Psoas muscle (tissue), 8 donors: ENCODE results near the gene ZNF343. TPM values are rescaled to one million over a fixed set of nuclear protein-coding genes. Genes with fewer than 3 reads are reported as not detected.
A peak's percentile ranks its signal among the peaks of the same experiment; 100 is the strongest.

ENCODE experiments used
- ATAC-seq, 4 donors: fragments of 200-7000 bp; cut with Tn5 transposase; one replicate each; pipeline ENCODE4 v1.9.1; 2020; ENCODE audit warnings: moderate library complexity in 3 of 4, mild to moderate bottlenecking in 2 of 4
- DNase-seq, 2 donors: peaks; one replicate each; pipeline ENCODE4 v3.0.0-alpha.2; 2020
- H3K27ac ChIP-seq: fragments of 200-600 bp; one replicate; pipeline ENCODE4 v1.8.0; 2022
- H3K27me3 ChIP-seq, 3 donors: fragments of 200-600 bp in 1 of 3; one replicate each; pipeline versions ENCODE4 v1.6.1 to v1.8.0; 2013 to 2022; ENCODE audit warnings: low read length in 2 of 3, mild to moderate bottlenecking in 2 of 3, moderate library complexity in 1 of 3; ENCODE audit not compliant: insufficient read depth in 3 of 3
- H3K36me3 ChIP-seq, 2 donors: fragments of 200-600 bp in 1 of 2; one replicate each; pipeline versions ENCODE4 v1.6.1 to v1.8.0; 2013 to 2022; ENCODE audit warnings: low read depth in 1 of 2, mild to moderate bottlenecking in 1 of 2, moderate library complexity in 1 of 2; ENCODE audit not compliant: insufficient read depth in 1 of 2
- H3K4me1 ChIP-seq: fragments of 200-600 bp; one replicate; pipeline ENCODE4 v1.8.0; 2022
- H3K4me3 ChIP-seq: fragments of 200-600 bp; one replicate; pipeline ENCODE4 v1.8.0; 2022; ENCODE audit warnings: mild to moderate bottlenecking
- H3K9me3 ChIP-seq: fragments of 200-600 bp; one replicate; pipeline ENCODE4 v1.8.0; 2022
- WGBS, 3 donors: extraction: QIAGEN DNeasy Blood & Tissue Kit; methylation state at CpG; one replicate each; pipeline versions ENCODE4 v1.1.6 to v1.1.7; 2013; 5-methylcytosine and 5-hydroxymethylcytosine counted together
- intact Hi-C, 2 donors: fragments of 100-400 bp; cut with DNase I; formaldehyde crosslinking; loops; one replicate each; pipeline versions ENCODE4 v1.11.0 to v1.14.2; 2022
- polyA plus RNA-seq, 3 donors: library from polyadenylated mRNA; stranded (reverse); fragments of 200-250 nt; gene quantifications; one replicate each; pipeline ENCODE4 v1.2.3, GENCODE V29; 2013
- total RNA-seq, 4 donors: library from RNA; stranded (reverse); fragmentation: NEBNext Ultra II Directional in 2 of 4; extraction: Animal tissue kit (Norgen Biotek cat#: 25700) in 2 of 4; gene quantifications; one replicate each; pipeline versions ENCODE4 v1.2.1 to v1.2.4, GENCODE V29; 2021 to 2023
- TF ChIP-seq, protein P1 (sequence below): fragments of 200-600 bp; IDR thresholded peaks from one replicate; pipeline ENCODE4 v1.8.0; 2022; ENCODE audit warnings: antibody characterized with exemption
- donor health status: healthy with polysubstance abuse.
- donor health status: DM: no; HTN: no; CAD: no; lungs with moderate emphysema.
- donor health status: Bipolar disorder and iron deficiency.
- donor health status: healthy.
- donor health status: DM: yes; HTN: yes; CAD: no.
- donor health status: DM: no; HTN: no; CAD: no.
- donor health status: DM: no; HTN: no; CAD: no.
- donor health status: DM: yes; HTN: yes; CAD: no.

ZNF343 gene
- total and polyA plus RNA-seq, 7 donors: 6.4 to 15.3 (median 10.0) TPM

DNA sequence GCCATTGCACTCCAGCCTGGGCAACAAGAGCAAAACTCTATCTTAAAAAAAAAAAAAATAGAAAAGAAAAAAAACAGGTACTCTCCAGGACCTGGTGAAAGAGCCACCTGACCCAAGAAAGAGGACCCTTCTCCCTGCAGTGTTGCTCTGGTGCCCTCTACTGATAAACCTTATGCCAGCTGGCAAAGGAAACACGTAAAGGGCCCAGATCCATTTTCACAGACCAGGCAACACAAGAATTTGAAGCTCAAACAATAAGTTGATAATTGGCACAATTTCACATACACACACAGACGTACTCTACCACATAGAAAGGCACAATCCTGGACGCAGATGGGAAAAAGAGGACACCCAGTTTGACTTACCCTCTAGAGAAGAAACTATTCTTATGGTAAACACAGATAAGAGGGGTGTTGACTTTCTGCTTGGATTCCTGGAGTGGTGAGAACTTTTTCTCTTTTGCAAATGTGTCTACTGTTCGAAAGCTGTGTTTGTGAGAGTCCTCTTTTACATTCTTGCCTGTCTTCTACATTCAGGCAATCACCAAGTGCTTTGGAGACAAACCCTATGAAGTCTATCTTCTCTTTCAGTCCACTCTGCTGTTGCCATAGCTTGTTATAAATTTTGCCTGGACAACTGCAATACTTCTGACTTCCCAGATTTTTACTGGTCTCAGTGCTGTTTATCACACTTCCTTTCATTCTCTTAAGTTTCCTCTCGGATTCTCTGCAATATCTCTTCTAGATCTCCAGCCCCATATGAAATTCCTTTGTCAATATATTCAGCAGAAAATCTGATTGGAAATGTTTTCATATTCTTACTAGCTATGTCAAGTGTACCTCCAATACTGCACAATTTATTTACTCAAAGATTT lies 31.7 kb downstream of the ZNF343 start:
- DNase-seq: no peak
- whole genome bisulfite sequencing, 3 donors: 81 to 88% (median 84%) methylated on average over 5 of the region's 5 CpGs
- Histone ChIP-seq H3K27me3 (no peaks in the 10 kb centered on the region), H3K27ac (no peak overlapping the region), H3K4me1 (no peaks in the 10 kb centered on the region), H3K36me3 (peaks cover 0 to 22% of the 10 kb centered on the region in 2 donors), H3K9me3 (no peaks in the 10 kb centered on the region), H3K4me3 (no peak overlapping the region)
- intact Hi-C loops: loop anchor here in 1 of 2 donors (10.0 kb wide), 1 partner anchor 178 kb away; the partner anchor contains the start of gene NOP56
- no peak for ATAC-seq
- TF ChIP-seq, protein P1, sequence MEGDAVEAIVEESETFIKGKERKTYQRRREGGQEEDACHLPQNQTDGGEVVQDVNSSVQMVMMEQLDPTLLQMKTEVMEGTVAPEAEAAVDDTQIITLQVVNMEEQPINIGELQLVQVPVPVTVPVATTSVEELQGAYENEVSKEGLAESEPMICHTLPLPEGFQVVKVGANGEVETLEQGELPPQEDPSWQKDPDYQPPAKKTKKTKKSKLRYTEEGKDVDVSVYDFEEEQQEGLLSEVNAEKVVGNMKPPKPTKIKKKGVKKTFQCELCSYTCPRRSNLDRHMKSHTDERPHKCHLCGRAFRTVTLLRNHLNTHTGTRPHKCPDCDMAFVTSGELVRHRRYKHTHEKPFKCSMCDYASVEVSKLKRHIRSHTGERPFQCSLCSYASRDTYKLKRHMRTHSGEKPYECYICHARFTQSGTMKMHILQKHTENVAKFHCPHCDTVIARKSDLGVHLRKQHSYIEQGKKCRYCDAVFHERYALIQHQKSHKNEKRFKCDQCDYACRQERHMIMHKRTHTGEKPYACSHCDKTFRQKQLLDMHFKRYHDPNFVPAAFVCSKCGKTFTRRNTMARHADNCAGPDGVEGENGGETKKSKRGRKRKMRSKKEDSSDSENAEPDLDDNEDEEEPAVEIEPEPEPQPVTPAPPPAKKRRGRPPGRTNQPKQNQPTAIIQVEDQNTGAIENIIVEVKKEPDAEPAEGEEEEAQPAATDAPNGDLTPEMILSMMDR: peak; percentile 5

DNA sequence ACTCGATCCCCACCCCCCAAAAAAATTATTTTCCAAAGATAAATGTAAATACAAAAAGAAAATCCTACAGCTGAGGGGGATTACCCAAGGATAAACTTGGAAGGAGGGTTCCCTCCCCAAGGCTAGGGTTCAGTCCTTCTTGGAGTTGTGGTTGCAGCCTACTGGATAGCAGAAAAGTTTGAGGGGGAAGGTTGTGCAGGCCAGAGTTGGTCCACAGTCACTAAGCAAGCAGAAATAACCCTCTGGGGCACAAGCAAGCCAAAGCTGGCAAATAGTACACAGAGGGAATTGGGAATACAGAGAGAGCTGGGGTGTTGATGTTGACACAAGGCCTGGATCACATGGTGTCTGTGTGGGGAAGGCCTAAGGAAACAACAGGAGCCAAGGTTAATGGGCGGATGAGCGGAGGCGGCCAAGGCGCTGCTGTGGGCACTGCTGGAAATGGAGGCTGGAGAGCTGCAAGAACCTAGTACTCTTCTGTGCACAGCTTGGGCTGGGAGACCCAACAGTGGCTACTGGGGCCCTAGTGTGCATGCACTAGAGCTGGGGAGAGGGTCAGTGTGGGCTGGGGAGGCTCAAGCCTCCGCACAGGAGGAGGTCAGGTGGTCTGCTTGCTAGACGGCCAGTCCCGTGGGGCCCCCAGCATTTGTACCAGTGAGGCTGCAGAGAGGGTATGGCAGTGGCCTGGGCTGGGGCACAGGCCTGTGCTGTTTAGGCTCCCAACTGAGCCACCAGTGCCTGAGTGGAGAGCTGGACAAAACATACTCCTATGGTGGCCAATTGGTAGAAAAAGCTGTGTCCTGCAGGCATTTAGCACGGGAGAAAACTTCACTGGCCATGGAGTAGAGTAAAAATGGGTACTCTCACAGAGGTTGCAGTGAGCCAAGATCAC lies 32.6 kb downstream of the ZNF343 start:
- Histone ChIP-seq H3K4me3 (no peak overlapping the region), H3K36me3 (peaks cover 0 to 13% of the 10 kb centered on the region in 2 donors), H3K27me3 (no peaks in the 10 kb centered on the region), H3K4me1 (peaks cover 3% of the 10 kb centered on the region), H3K9me3 (no peaks in the 10 kb centered on the region), H3K27ac (no peak overlapping the region)
- ATAC-seq (no peak), DNase-seq (no peak)
- intact Hi-C loops: loop anchor here in 1 of 2 donors (10.0 kb wide), 1 partner anchor 179 kb away; the partner anchor contains the start of gene NOP56
- WGBS, 3 donors: 92 to 97% (median 94%) methylated on average over 9 of the region's 9 CpGs
- TF ChIP-seq, protein P1: no peak

DNA sequence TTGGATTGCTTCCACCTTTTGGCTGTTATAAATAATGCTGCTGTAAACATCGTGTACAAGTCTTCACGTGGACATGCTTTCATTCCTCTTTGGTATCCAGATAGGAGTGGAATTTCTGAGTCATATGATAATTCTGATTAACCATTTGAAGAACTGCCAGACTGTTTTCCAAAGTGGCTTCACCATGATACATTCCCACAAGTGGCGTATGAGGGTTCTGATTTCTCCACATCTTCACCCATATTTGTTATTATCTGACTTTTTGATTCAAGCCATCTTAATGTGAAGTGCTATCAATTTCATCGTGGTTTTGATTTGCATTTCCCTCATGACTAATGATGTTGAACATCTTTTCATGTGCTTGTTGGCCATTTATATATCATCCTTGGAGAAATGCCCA lies 35.2 kb downstream of the ZNF343 start:
- intact Hi-C loops: loop anchor here (5.0 to 10.0 kb wide), 2 partner anchors 34 to 181 kb away; partner anchors contain the start of genes NOP56 (in 1 of the 2) and ZNF343 (in 1 of the 2)
- peaks cover 16% of the 10 kb centered on the region for H3K4me1 ChIP-seq
- no peak for ATAC-seq
- no peak for DNase-seq
- WGBS, 3 donors: 44 to 65% (median 57%) methylated on average over 4 of the region's 4 CpGs
- no peaks in the 10 kb centered on the region for H3K9me3 ChIP-seq
- peaks cover 0 to 4% of the 10 kb centered on the region in 2 donors for H3K36me3 ChIP-seq
- H3K27ac ChIP-seq: no peak overlapping the region
- TF ChIP-seq, protein P1: no peak
- no peak overlapping the region for H3K4me3 ChIP-seq
- no peaks in the 10 kb centered on the region for H3K27me3 ChIP-seq

DNA sequence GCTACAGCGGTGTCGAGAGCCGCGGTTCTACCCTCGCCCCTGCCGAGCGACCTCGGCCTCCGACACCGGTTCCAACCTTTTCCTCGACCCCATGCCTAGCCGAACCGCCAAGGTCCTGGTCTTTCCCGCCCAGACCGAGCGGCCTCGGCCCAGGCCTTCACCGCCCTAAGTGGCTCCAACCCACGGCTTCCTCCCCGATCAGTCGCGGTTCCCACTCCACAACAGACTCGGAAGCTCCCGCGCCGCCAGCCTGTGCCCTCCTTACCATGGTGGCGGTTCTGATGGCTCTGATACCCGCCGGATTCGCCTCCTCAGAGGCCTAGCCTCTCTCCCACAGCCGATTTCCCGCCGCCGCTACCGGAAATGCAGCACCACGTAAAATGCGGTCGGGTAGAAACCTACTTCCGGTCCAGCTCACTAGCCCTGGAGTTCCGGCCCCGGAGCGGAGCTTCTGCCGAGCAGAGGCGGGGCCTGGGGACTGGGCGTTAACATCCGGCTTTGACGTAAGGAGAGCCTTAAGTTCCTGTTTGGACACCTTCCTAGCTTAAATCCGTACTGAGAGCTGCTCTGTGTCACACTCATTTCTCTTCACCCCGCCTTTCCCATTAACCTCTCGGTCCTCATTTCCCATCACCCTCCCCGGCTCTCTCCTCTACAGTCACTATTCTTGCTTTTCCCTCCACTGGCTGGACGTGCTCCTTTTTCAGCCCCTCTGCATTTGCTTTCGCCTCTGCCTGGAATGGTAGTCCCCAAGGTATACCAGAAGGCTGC lies 38.1 kb downstream of the ZNF343 start, which contains the start of gene SNRPB:
SNRPB (minus strand) TSS at position 367 of the 771 bp plus-strand sequence; CDS start at position 268, 99 bp downstream.
- WGBS, 3 donors: 0 to 1% (median 0%) methylated on average over 53 of the region's 53 CpGs
- ATAC-seq (peak; percentile 98 to 99 (median 99)), DNase-seq (peak; percentile 95 to 98)
- Histone ChIP-seq H3K4me1 (peaks cover 22% of the 10 kb centered on the region), H3K4me3 (peak within 1 kb of the TSS; percentile 91), H3K27me3 (no peaks in the 10 kb centered on the region), H3K36me3 (peaks cover 12 to 25% of the 10 kb centered on the region in 2 donors), H3K9me3 (no peaks in the 10 kb centered on the region), H3K27ac (peak within 1 kb of the TSS; percentile 88)
- TF ChIP-seq, protein P1: no peak
- intact Hi-C loops: loop anchor here (5.0 to 10.0 kb wide), 2 partner anchors 37 to 184 kb away; partner anchors contain the start of genes NOP56 (in 1 of the 2) and ZNF343 (in 1 of the 2)
